Globus pallidus (tissue), 1 donor: ENCODE data around the gene SLC7A5.
"Not testable (repeated sequence)": the region's sequence is repeated elsewhere in the genome, so short reads cannot be mapped to it uniquely, and the experiment has no call there.

Source experiments
- DNase-seq: peaks from one replicate; pipeline ENCODE4 v3.0.0-alpha.2; 2015; ENCODE audit warnings: low spot score

The SLC7A5 gene

GRCh38 chr16:87834005-87834667 is 35.2 kb downstream of the SLC7A5 start:
- DNase-seq, result no peak

GRCh38 chr16:87833548-87833947 is 35.8 kb downstream of the SLC7A5 start:
- DNase-seq, result no peak

- DNase-seq, result no peak
Observed at GRCh38 chr16:87832741-87833502, 36.4 kb downstream of the SLC7A5 start.

- no peak for DNase-seq
Observed at GRCh38 chr16:87832137-87832527, 37.2 kb downstream of the SLC7A5 start.

- DNase-seq, result no peak
Observed at GRCh38 chr16:87831421-87832136, 37.7 kb downstream of the SLC7A5 start.

- DNase-seq, result no peak
Observed at GRCh38 chr16:87830673-87831420, 38.5 kb downstream of the SLC7A5 start.

- DNase-seq, result no peak
Observed at GRCh38 chr16:87829988-87830672, 39.2 kb downstream of the SLC7A5 start.

GRCh38 chr16:87829622-87829980 is 39.7 kb downstream of the SLC7A5 start:
- no peak for DNase-seq

- DNase-seq, result no peak
Observed at GRCh38 chr16:87828907-87829621, 40.2 kb downstream of the SLC7A5 start.

GRCh38 chr16:87828071-87828906 is 41.0 kb downstream of the SLC7A5 start:
- DNase-seq, result no peak

GRCh38 chr16:87827588-87827915 is 41.8 kb downstream of the SLC7A5 start:
- DNase-seq, result not testable (repeated sequence)

GRCh38 chr16:87826798-87827587 is 42.3 kb downstream of the SLC7A5 start:
- DNase-seq, result no peak

- not testable (repeated sequence) for DNase-seq
Observed at GRCh38 chr16:87826407-87826797, 42.9 kb downstream of the SLC7A5 start.

GRCh38 chr16:87825842-87826120 is 43.5 kb downstream of the SLC7A5 start:
- not testable (repeated sequence) for DNase-seq

- DNase-seq, result no peak
Observed at GRCh38 chr16:87824991-87825841, 44.1 kb downstream of the SLC7A5 start.

GRCh38 chr16:87824016-87824990 is 45.0 kb downstream of the SLC7A5 start:
- no peak for DNase-seq

GRCh38 chr16:87823181-87823929 is 46.0 kb downstream of the SLC7A5 start:
- no peak for DNase-seq
